Hepatocyte (in vitro differentiated cells): ENCODE measurements around the gene CNTNAP2.

ENCODE experiments used
- CTCF ChIP-seq: fragments of 200-600 bp; sonication (generic); IDR thresholded peaks from 2 replicates; pipeline ENCODE4 v1.5.1; 2016; ENCODE audit warnings: antibody characterized with exemption, mild to moderate bottlenecking; ENCODE audit not compliant: poor library complexity
- EZH2phosphoT487 ChIP-seq: fragments of 200-600 bp; sonication (generic); IDR thresholded peaks from one replicate; pipeline ENCODE4 v1.6.1; 2018; ENCODE audit warnings: antibody characterized with exemption, mild to moderate bottlenecking, low read depth, moderate library complexity; ENCODE audit not compliant: unreplicated experiment, severe bottlenecking

GRCh38 chr7:146214842-146215241 lies 98.2 kb downstream of the CNTNAP2 start:
- TF ChIP-seq CTCF, result no peak
- no peak for TF ChIP-seq EZH2phosphoT487
